ENCODE measurements around the gene CHRNB2.

GRCh38 chr1:154527192-154527591 lies 40.4 kb upstream of the CHRNB2 start:
- no peak for TF ChIP-seq CTCF (conservative IDR thresholded peaks at IDR 0.05)
- TF ChIP-seq EZH2 (IDR thresholded peaks at IDR 0.05; ENCODE audit: low read depth), result no peak
